GM23338 (cell line): ENCODE data around the gene SCFD2. TPM values are rescaled to one million over a fixed set of nuclear protein-coding genes. Genes with fewer than 3 reads are reported as not detected.

ENCODE experiments used
- ATAC-seq: fragments of 200-7000 bp; cut with Tn5 transposase; 3 replicates; pipeline ENCODE4 v1.9.1; 2020
- DNase-seq: peaks from one replicate; pipeline ENCODE4 v3.0.0-alpha.2; 2015; ENCODE audit warnings: low spot score
- H2AFZ ChIP-seq: fragments of 200-600 bp; sonication (generic); 2 replicates; pipeline ENCODE4 v1.8.0; 2016; ENCODE audit warnings: antibody characterized with exemption, mild to moderate bottlenecking, moderate library complexity
- H3F3A ChIP-seq: fragments of 200-600 bp; sonication (generic); replicated peaks from 2 replicates; pipeline ENCODE4 v1.8.0; 2017; ENCODE audit warnings: antibody characterized with exemption, mixed run types, low read depth
- H3K27ac ChIP-seq: fragments of 200-600 bp; sonication (generic); 2 replicates; pipeline ENCODE4 v1.6.1; 2016; ENCODE audit warnings: low read depth
- H3K27me3 ChIP-seq: fragments of 200-600 bp; sonication (generic); 2 replicates; pipeline ENCODE4 v1.8.0; 2016; ENCODE audit warnings: mild to moderate bottlenecking, mixed run types, moderate library complexity; ENCODE audit not compliant: insufficient read depth
- H3K36me3 ChIP-seq: fragments of 200-600 bp; sonication (generic); 2 replicates; pipeline ENCODE4 v1.8.0; 2016; ENCODE audit warnings: mild to moderate bottlenecking; ENCODE audit not compliant: insufficient read depth
- H3K4me1 ChIP-seq: fragments of 200-600 bp; sonication (generic); 2 replicates; pipeline ENCODE4 v1.8.0; 2016; ENCODE audit warnings: mild to moderate bottlenecking, moderate library complexity; ENCODE audit not compliant: insufficient read depth
- H3K4me2 ChIP-seq: fragments of 200-600 bp; sonication (generic); 2 replicates; pipeline ENCODE4 v1.7.1; 2017; ENCODE audit warnings: mixed run types
- H3K4me3 ChIP-seq: fragments of 200-600 bp; sonication (generic); 2 replicates; pipeline ENCODE4 v1.6.1; 2016; ENCODE audit warnings: mixed run types
- H3K79me2 ChIP-seq: fragments of 200-600 bp; sonication (generic); replicated peaks from 2 replicates; pipeline ENCODE4 v1.8.0; 2017; ENCODE audit warnings: mild to moderate bottlenecking; ENCODE audit not compliant: insufficient read depth
- H3K9me2 ChIP-seq: fragments of 200-600 bp; sonication (generic); 2 replicates; pipeline ENCODE4 v1.8.0; 2017; ENCODE audit not compliant: insufficient read depth
- H4K20me1 ChIP-seq: fragments of 200-600 bp; sonication (generic); replicated peaks from 2 replicates; pipeline ENCODE4 v1.8.0; 2017; ENCODE audit warnings: mild to moderate bottlenecking; ENCODE audit not compliant: insufficient read depth
- H3K27ac Mint-ChIP-seq: 2 replicates; pipeline ENCODE4 v1.8.0; 2020; ENCODE audit warnings: inconsistent platforms, mild to moderate bottlenecking, moderate library complexity, mixed read lengths
- H3K27me3 Mint-ChIP-seq: 3 replicates; pipeline ENCODE4 v1.8.0; 2022; ENCODE audit warnings: low read depth, mild to moderate bottlenecking, moderate library complexity, mixed read lengths, inconsistent platforms; ENCODE audit not compliant: insufficient read depth, poor library complexity
- H3K36me3 Mint-ChIP-seq: 3 replicates; pipeline ENCODE4 v1.8.0; 2021; ENCODE audit warnings: low read depth, mild to moderate bottlenecking, inconsistent platforms, moderate library complexity, mixed read lengths
- H3K4me1 Mint-ChIP-seq: 3 replicates; pipeline ENCODE4 v1.8.0; 2020; ENCODE audit warnings: mild to moderate bottlenecking, inconsistent platforms, mixed read lengths
- H3K4me3 Mint-ChIP-seq: 3 replicates; pipeline ENCODE4 v1.8.0; 2021; ENCODE audit warnings: moderate library complexity, mild to moderate bottlenecking, inconsistent platforms, mixed read lengths
- H3K9me3 Mint-ChIP-seq: 3 replicates; pipeline ENCODE4 v1.8.0; 2020; ENCODE audit warnings: moderate library complexity, mild to moderate bottlenecking, inconsistent platforms, mixed read lengths
- CREB1 ChIP-seq: fragments of 250-450 bp; sonication (Bioruptor Pico); IDR thresholded peaks from 2 replicates; pipeline ENCODE4 v1.5.0; 2020; ENCODE audit warnings: low read depth, mild to moderate bottlenecking, moderate library complexity
- JUNB ChIP-seq: IDR thresholded peaks from one replicate; pipeline ENCODE4 v1.6.1; 2016; ENCODE audit warnings: antibody characterized with exemption; ENCODE audit not compliant: unreplicated experiment
- REST ChIP-seq: IDR thresholded peaks from one replicate; pipeline ENCODE4 v1.6.1; 2018; ENCODE audit warnings: antibody characterized with exemption; ENCODE audit not compliant: unreplicated experiment
- ZNF331 ChIP-seq: fragments of 250-450 bp; sonication (Bioruptor Pico); IDR thresholded peaks from 2 replicates; pipeline ENCODE4 v1.5.0; 2020; ENCODE audit warnings: low read depth, mild to moderate bottlenecking, moderate library complexity
- ZNF462 ChIP-seq: fragments of 250-450 bp; sonication (Bioruptor Pico); IDR thresholded peaks from 2 replicates; pipeline ENCODE4 v1.5.0; 2020; ENCODE audit warnings: mild to moderate bottlenecking, moderate library complexity
- polyA plus RNA-seq: library from polyadenylated mRNA; unstranded; fragments of >200 nt; fragmentation: Nextera tagmentation; extraction: Ambion mirVana; gene quantifications from 2 replicates; pipeline ENCODE4 v1.2.1, GENCODE V29; 2016
- total RNA-seq: library from RNA; depleted of rRNA; stranded (reverse); fragments of >200 nt; shearing (Covaris generic); gene quantifications from 2 replicates; pipeline ENCODE4 v1.2.3, GENCODE V29; 2014

The SCFD2 gene
- total and polyA plus RNA-seq, 2 experiments from 2014 or later = 5.7 to 17.5 TPM

- no peak overlapping the region for H3K4me3 ChIP-seq
- H2AFZ ChIP-seq = no peak overlapping the region
- H3K36me3 ChIP-seq = no peaks in the 10 kb centered on the region
- no peaks in the 10 kb centered on the region for H3F3A ChIP-seq
- H4K20me1 ChIP-seq = no peaks in the 10 kb centered on the region
- peaks cover 4% of the 10 kb centered on the region; the same call in 2 of the 3 replicates for H3K4me1 Mint-ChIP-seq
- H3K9me2 ChIP-seq = no peaks in the 10 kb centered on the region
- H3K27me3 ChIP-seq = no peaks in the 10 kb centered on the region
- ATAC-seq (no peak), DNase-seq (no peak)
- no peak overlapping the region for H3K27ac Mint-ChIP-seq
- no peaks in the 10 kb centered on the region for H3K36me3 Mint-ChIP-seq
- no peak overlapping the region for H3K4me3 Mint-ChIP-seq
- no peak overlapping the region for H3K4me2 ChIP-seq
- H3K4me1 ChIP-seq = no peaks in the 10 kb centered on the region
- no peaks in the 10 kb centered on the region for H3K27me3 Mint-ChIP-seq
- H3K79me2 ChIP-seq = no peaks in the 10 kb centered on the region
- no peaks in the 10 kb centered on the region for H3K9me3 Mint-ChIP-seq
- no peak overlapping the region for H3K27ac ChIP-seq
- TF ChIP-seq ZNF331 (CRISPR knock-in tag) (no peak), CREB1 (CRISPR knock-in tag) (no peak), REST (no peak), ZNF462 (CRISPR knock-in tag) (no peak), JUNB (no peak)
Measured at GRCh38 chr4:53280846-53281245, 85.0 kb downstream of the SCFD2 start.
